ENCODE data around the gene COL19A1. TPM values are rescaled to one million over a fixed set of nuclear protein-coding genes. Genes with fewer than 3 reads are reported as not detected.
"Not testable (repeated sequence)": the region's sequence is repeated elsewhere in the genome, so short reads cannot be mapped to it uniquely, and the experiment has no call there.

The COL19A1 gene
- total RNA-seq, 2 donors from 2014 or later: 0.05 to 0.10 TPM

GRCh38 chr6:69887026-69887425, 20.7 kb downstream of the COL19A1 start:
- peaks cover 0 to 4% of the 10 kb centered on the region in 2 donors for H3K36me3 Mint-ChIP-seq
- H3K27ac Mint-ChIP-seq: no peak overlapping the region
- H3K9me3 Mint-ChIP-seq: peaks cover 4 to 11% of the 10 kb centered on the region in 2 donors
- DNase-seq (ENCODE audit: low spot score in 2 of 2) (no peak), ATAC-seq (peak in 1 of 2 donors; percentile 57)

- Mint-ChIP-seq H3K27ac (no peak overlapping the region), H3K9me3 (peaks cover 4 to 11% of the 10 kb centered on the region in 2 donors), H3K36me3 (peaks cover 0 to 4% of the 10 kb centered on the region in 2 donors)
- ATAC-seq: no peak
- DNase-seq (ENCODE audit: low spot score in 2 of 2): no peak
Observed at GRCh38 chr6:69887714-69888345, 21.5 kb downstream of the COL19A1 start.

DNA sequence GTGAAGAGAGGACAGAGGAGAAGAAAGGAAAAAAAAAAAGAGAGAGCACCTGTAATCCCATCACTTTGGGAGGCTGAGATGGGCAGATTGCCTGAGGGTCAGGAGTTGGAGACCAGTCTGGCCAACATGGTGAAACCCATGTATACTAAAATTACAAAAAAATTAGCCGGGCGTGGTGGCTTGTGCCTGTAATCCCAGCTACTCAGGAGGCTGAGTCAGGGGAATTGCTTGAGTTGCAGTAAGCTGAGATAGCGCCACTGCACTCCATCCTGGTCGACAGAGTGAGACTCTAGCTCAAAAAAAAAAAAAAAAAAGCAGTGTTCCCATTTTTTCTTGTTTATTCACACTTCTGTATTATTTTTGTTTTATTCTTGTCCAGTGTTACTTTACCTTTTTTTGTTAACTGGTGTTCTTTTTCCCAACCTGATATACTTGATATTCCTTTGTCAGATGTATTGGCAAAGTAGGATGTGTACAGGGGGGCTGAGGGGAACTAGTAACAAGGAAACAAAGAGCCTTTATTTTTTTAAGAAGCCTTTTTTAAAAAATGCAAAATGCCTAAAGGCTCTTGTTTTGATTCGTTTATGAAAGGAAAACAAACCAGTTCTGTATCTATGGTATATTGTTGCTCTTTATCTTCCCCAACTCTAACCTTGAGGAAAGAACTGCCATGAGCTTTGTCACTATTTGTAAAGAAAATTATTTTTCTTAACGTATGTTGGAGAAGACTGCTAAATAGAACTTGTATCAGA, 22.3 kb downstream of the COL19A1 start:
- ATAC-seq (no peak), DNase-seq (ENCODE audit: low spot score in 2 of 2) (no peak)
- Mint-ChIP-seq H3K9me3 (peaks cover 4 to 11% of the 10 kb centered on the region in 2 donors), H3K27ac (no peak overlapping the region), H3K36me3 (peaks cover 0 to 4% of the 10 kb centered on the region in 2 donors)

GRCh38 chr6:69889234-69889974, 23.0 kb downstream of the COL19A1 start:
- peaks cover 4 to 11% of the 10 kb centered on the region in 2 donors for H3K9me3 Mint-ChIP-seq
- not testable (repeated sequence) for H3K36me3 Mint-ChIP-seq; DNase-seq (ENCODE audit: low spot score in 2 of 2); ATAC-seq; H3K27ac Mint-ChIP-seq

DNA sequence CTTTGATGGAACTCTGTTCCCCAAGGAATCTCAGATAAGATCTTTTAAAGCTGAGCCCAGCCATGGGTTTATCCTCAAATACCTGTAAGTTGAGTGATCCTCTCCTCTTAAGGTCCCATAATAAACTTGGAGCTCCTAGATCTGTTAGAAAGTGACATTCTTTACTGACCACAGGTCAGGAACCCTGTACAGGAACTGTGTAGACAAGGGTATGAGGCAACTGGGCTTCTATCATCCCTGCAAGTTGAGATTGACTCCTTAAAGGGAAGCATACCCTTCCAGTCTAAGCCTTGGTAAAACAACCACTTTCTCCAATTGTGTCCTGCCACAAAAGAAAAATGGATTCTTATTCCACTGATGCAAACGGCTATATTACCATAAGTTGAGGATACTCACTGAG, 26.2 kb downstream of the COL19A1 start:
- ATAC-seq; H3K36me3 Mint-ChIP-seq; H3K27ac Mint-ChIP-seq; DNase-seq (ENCODE audit: low spot score in 2 of 2): not testable (repeated sequence)
- peaks cover 4 to 11% of the 10 kb centered on the region in 2 donors for H3K9me3 Mint-ChIP-seq

DNA sequence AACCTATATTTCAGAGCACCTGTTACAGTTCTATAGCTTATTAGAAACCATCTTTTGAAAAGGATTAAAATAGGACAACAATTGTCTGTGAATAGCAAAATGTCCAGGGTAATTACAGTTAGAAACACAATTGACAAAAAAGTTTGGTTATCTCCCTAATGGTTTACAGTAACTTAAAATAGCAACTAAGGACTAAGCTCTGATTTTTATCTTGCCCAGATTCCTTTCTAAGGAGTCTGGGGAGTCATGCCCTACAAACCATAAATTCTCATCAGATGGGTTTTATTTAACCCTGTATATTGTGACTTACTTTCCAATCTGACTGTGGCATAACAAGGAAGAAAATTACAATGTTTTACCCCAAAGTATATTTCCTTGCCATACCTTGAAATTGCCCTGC, 26.9 kb downstream of the COL19A1 start:
- not testable (repeated sequence) for ATAC-seq; H3K27ac Mint-ChIP-seq; DNase-seq (ENCODE audit: low spot score in 2 of 2); H3K36me3 Mint-ChIP-seq
- peaks cover 4 to 11% of the 10 kb centered on the region in 2 donors for H3K9me3 Mint-ChIP-seq

DNA sequence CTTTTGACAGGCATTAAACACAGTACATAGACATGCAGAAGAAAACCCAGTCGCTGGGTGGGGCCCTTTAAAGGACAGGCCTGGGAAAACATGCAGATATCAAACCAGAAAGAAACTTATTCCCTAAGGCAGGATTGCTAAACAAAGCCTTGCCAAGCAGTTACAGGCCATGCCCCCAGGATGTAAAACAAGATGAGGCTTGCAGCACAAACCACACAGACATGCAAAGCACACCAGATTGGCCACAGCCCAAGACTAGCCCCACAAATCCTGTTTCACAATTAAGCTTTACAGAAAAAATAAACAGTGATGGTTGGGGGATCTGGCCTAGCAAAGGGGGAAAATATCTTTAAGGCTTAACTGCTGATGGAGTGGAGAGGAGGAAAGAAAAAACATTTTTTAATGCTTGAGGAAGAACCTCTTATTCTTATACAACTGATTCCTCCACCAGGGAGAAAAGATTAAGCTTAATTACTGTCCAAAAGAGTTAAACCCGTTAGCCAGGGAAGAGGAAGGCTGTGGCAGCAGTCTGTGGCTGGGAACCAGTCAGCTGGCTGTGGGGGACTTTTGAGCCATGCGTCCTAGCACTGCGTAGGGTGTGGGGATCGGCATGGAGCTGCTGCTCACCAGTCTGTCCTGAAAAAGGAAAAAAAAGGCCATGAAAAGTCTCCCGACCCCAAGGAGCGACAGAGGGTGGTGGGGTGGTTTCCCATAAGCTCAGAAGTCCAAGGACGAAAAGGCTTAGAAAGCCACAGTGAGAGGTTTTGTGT, 28.4 kb downstream of the COL19A1 start:
- H3K9me3 Mint-ChIP-seq: peaks cover 4 to 5% of the 10 kb centered on the region in 2 donors
- no peak for DNase-seq (ENCODE audit: low spot score in 2 of 2)
- no peak for ATAC-seq

DNA sequence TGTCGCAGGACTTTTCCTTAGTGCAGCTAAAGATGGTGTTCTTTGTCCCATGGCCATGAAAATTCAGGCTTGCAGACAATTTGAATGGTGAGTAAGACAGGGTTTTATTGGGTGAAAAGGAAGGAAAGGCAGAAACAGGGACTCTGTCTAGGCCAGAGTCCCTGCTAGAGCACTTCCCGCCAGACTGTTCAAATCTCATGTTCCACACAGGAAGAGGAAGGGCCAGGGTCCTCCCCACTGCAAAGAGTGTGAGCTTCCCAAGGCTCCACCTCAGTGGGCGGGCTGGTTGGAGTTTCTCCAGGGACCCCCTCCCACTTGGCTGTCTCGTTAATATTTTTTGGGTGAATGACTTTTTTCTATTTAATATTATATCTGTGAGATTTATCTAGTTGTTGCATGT, 29.0 kb downstream of the COL19A1 start:
- ATAC-seq: no peak
- DNase-seq (ENCODE audit: low spot score in 2 of 2): no peak
- Mint-ChIP-seq H3K27ac (no peak overlapping the region), H3K36me3 (no peaks in the 10 kb centered on the region), H3K9me3 (peaks cover under 1% of the 10 kb centered on the region in 2 donors)

More for the DNA sequence above, 28.4 kb downstream of the COL19A1 start:
- H3K27ac Mint-ChIP-seq: no peak overlapping the region
- H3K36me3 Mint-ChIP-seq: peaks cover 0 to under 1% of the 10 kb centered on the region in 2 donors

DNA sequence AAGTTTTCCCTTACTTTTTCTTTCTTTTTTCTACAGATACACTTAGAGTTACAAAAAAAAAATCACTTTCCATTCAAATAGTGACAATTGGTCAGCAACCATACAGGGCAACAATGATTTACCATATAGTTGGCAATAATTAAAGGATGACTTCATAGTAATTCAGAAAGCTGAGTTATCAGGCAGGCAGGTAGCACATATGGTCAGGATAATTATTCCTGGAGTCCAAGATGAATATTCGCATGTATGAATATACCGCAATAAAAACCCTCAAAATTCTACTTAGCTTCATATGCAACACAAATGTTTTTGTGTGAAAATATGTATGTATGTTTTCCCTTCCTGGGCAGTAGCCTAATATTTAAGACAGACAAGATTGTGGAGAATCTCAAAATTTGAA, 34.5 kb downstream of the COL19A1 start:
- Mint-ChIP-seq H3K9me3 (no peaks in the 10 kb centered on the region), H3K27ac (no peak overlapping the region), H3K36me3 (no peaks in the 10 kb centered on the region)
- DNase-seq (ENCODE audit: low spot score in 2 of 2) (no peak), ATAC-seq (no peak)

DNA sequence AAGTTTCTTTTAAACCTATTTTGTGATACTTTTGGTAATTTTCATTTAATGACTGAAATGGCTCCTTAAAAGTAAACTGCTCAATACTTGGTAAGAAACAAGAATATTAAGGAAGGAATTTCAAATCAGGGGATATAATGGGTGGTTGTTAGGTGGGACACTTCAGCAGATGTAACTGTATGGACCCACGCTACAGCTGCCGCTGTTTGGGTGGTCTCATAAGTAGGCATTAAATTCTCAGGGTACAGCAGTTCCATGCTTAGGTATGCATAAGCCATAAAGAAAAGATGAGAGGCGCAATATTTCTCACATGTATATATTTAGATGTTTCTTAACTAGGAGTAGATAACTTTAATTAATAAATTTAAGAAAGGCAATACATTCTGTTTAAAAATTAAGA, 35.0 kb downstream of the COL19A1 start:
- ATAC-seq: no peak
- no peak for DNase-seq (ENCODE audit: low spot score in 2 of 2)
- Mint-ChIP-seq H3K9me3 (no peaks in the 10 kb centered on the region), H3K36me3 (no peaks in the 10 kb centered on the region), H3K27ac (no peak overlapping the region)

DNA sequence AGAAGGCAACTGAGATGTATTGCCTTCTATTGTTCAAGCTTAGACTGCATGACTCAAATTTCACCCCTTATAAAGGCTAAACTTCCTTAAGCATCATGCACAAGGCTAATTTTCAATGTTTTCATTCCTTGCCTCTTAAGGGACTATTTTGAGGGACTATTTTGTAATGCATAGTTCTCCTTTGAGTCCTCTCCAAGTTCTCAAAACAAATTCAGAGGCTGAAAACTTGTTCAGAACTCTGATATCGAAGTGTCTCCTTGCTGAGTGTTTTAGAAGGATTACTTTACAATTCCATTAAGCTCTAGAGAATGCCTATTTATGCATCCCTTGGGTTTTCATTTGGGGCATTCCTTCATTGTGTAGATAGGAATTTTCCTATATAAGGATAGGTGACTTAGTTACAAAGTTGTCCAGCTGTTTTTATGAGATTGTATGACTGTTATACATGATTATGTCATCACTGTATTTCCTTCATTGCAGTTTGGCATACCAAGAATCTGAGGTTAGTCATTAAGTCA, 41.7 kb downstream of the COL19A1 start:
- Mint-ChIP-seq H3K36me3 (no peaks in the 10 kb centered on the region), H3K27ac (no peak overlapping the region), H3K9me3 (no peaks in the 10 kb centered on the region)
- no peak for DNase-seq (ENCODE audit: low spot score in 2 of 2)
- ATAC-seq: no peak

DNA sequence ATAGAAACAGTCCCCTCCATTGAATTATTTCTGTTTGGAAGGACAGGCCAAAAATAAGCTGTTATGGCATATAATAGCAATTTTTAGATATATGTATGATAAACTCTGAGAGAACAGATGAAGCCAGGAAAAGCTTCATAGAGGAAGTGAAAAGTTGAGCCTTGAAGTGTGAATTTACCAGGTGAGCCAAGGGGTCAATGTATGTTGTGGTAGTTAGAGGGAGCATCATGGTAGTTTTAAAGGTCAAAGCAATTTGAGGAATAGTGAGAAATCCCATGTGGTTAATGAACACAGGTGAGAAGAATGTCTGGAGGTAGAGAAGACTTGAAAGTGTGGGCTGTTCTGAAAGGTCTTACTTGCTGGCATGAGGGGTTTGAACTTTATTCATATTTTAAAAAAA, 47.0 kb downstream of the COL19A1 start:
- Mint-ChIP-seq H3K9me3 (no peaks in the 10 kb centered on the region), H3K27ac (no peak overlapping the region), H3K36me3 (no peaks in the 10 kb centered on the region)
- DNase-seq (ENCODE audit: low spot score in 2 of 2) (no peak), ATAC-seq (no peak)

DNA sequence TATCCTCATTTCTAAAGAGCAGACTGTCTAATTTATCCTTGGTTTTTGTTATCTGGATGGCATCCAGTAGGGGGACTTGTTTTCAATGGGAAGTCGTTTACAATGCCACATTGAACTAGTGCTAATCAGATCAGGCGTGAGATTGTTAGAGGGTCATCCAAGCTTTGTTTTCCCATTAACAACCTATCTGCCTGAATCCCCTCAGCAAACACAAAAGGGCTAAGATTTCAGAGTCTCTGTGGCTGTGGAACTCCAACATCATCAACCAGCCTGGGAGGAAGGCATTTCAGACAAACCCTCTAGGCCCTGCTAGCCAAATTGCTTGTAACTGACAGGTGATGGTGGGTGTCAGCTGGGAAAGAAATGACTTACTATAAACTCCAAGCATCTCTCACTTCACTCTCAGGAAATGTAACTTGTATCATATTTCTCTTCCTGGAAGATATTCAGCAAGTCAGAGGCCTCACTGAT, 47.7 kb downstream of the COL19A1 start:
- Mint-ChIP-seq H3K36me3 (no peaks in the 10 kb centered on the region), H3K27ac (no peak overlapping the region), H3K9me3 (no peaks in the 10 kb centered on the region)
- DNase-seq (ENCODE audit: low spot score in 2 of 2) (no peak), ATAC-seq (no peak)

DNA sequence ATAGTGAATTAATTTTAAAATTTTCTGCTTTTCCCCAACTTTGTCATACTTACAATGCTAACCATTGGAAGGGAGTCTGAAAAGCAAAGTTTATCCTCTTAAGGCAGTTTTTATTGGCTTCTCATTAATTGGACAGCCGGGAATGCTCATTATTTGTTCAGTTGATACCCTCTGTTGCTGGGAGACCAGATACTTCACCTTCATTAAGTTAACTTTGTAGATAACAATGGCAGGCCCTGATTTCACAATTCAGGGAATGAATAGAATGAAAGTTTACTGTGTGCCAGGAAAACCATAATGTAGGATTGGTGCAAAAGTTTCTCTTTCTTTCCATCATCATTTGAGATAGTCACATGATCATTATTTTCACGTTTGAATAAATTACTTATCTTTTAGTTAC, 49.0 kb downstream of the COL19A1 start:
- ATAC-seq (no peak), DNase-seq (ENCODE audit: low spot score in 2 of 2) (no peak)
- Mint-ChIP-seq H3K36me3 (no peaks in the 10 kb centered on the region), H3K27ac (no peak overlapping the region), H3K9me3 (no peaks in the 10 kb centered on the region)

- peak; percentile 86 to 99 for ATAC-seq
- Mint-ChIP-seq H3K9me3 (no peaks in the 10 kb centered on the region), H3K27ac (no peak overlapping the region), H3K36me3 (no peaks in the 10 kb centered on the region)
- DNase-seq (ENCODE audit: low spot score in 2 of 2): peak in 1 of 2 donors; percentile 17
Observed at GRCh38 chr6:69917834-69918233, 51.5 kb downstream of the COL19A1 start.

- no peak for DNase-seq (ENCODE audit: low spot score in 2 of 2)
- Mint-ChIP-seq H3K36me3 (no peaks in the 10 kb centered on the region), H3K27ac (no peak overlapping the region), H3K9me3 (no peaks in the 10 kb centered on the region)
- ATAC-seq: no peak
Observed at GRCh38 chr6:69918813-69919475, 52.6 kb downstream of the COL19A1 start.
